ENCODE results near the gene RAB40C.

DNA sequence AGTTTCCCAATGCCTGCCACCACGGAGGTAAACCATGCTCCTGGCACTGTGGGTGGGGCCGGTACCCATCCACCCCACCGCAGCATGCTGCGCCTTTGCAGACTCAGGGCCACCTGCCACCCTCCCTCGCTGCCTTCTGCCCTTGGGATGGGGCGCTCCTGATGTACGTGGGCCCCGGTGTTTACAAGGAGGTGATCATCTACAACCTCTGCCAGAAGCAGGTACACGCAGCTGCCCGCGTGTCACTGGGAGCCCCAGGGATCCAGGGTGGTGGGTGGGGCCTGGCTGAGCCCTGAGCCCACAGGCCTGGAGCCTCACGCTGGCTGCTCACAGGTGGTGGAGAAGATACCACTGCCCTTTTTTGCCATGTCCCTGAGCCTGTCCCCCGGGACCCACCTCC, 76.7 kb downstream of the RAB40C start:
- TF ChIP-seq, protein P1, sequence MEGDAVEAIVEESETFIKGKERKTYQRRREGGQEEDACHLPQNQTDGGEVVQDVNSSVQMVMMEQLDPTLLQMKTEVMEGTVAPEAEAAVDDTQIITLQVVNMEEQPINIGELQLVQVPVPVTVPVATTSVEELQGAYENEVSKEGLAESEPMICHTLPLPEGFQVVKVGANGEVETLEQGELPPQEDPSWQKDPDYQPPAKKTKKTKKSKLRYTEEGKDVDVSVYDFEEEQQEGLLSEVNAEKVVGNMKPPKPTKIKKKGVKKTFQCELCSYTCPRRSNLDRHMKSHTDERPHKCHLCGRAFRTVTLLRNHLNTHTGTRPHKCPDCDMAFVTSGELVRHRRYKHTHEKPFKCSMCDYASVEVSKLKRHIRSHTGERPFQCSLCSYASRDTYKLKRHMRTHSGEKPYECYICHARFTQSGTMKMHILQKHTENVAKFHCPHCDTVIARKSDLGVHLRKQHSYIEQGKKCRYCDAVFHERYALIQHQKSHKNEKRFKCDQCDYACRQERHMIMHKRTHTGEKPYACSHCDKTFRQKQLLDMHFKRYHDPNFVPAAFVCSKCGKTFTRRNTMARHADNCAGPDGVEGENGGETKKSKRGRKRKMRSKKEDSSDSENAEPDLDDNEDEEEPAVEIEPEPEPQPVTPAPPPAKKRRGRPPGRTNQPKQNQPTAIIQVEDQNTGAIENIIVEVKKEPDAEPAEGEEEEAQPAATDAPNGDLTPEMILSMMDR (IDR thresholded peaks at IDR 0.05), result no peak
- TF ChIP-seq POLR2A (IDR thresholded peaks at IDR 0.05), result no peak

Data from sigmoid colon (tissue), 3 donors.